ENCODE data around the gene TPR. TPM values are rescaled to one million over a fixed set of nuclear protein-coding genes. Genes with fewer than 3 reads are reported as not detected.

The TPR gene
- total RNA-seq, 1 experiment from 2014 or later, result 107 TPM

DNA sequence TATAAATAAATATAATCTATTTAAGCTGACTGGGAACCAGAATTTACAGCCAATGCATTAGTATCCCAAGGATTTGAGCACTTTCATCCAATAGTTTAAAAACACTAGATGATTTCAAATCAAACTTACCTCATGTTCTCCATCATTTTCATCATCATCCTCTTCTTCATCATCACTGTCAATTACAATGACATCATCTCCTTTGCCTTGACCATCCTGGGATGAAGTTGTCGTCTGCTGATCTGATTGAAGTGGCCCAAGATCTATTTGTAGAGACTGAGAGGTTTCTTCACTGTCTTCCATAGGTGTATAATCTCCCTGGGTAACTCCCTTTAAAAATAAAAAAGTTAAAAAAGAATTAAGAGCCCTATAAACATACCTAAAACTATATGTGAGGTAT is 47.7 kb downstream of the TPR start:
- Histone ChIP-seq H2BK120ac (ENCODE audit: low read depth, low read length, poor library complexity, severe bottlenecking) (no peak overlapping the region), H4K8ac (replicated peaks; ENCODE audit: insufficient read length, low read depth, low read length) (no peak overlapping the region), H3K4me2 (ENCODE audit: insufficient read depth, insufficient read length, low read length) (no peak overlapping the region), H3K27me3 (ENCODE audit: insufficient read depth, low read length) (no peaks in the 10 kb centered on the region), H3T11ph (ENCODE audit: low read length) (no peak overlapping the region), H2BK20ac (ENCODE audit: low read depth, low read length, poor library complexity, severe bottlenecking) (no peak overlapping the region), H3K23me2 (ENCODE audit: insufficient read length, low read depth, low read length, poor library complexity, severe bottlenecking) (no peaks in the 10 kb centered on the region), H3K79me2 (ENCODE audit: insufficient read depth, low read length) (no peaks in the 10 kb centered on the region), H3K9me3 (ENCODE audit: control insufficient read depth, low read depth, low read length) (no peaks in the 10 kb centered on the region), H3K27ac (ENCODE audit: insufficient read length, low read depth, low read length) (no peak overlapping the region), H3K23ac (ENCODE audit: insufficient read length, low read depth, low read length) (no peak overlapping the region), H3K4me1 (ENCODE audit: insufficient read depth, low read length) (no peaks in the 10 kb centered on the region), H3K18ac (ENCODE audit: insufficient read length, low read depth, low read length) (no peak overlapping the region), H4K91ac (ENCODE audit: insufficient read length, low read depth, low read length) (no peak overlapping the region), H3K4ac (ENCODE audit: low read depth, low read length) (no peak overlapping the region), H3K9ac (ENCODE audit: extremely low read depth, insufficient read length, low read length) (no peak overlapping the region), H3K79me1 (ENCODE audit: insufficient read depth, low read depth, low read length, poor library complexity, severe bottlenecking) (no peaks in the 10 kb centered on the region), H4K20me1 (ENCODE audit: control insufficient read depth, insufficient read depth, insufficient read length) (no peaks in the 10 kb centered on the region), H2BK12ac (ENCODE audit: insufficient read length, low read depth, low read length) (no peak overlapping the region), H4K5ac (ENCODE audit: insufficient read length, low read depth, low read length) (no peak overlapping the region), H3K14ac (ENCODE audit: insufficient read depth, low read length) (no peak overlapping the region), H2BK5ac (ENCODE audit: insufficient read length, low read length) (no peak overlapping the region), H2BK15ac (ENCODE audit: low read depth, low read length) (no peak overlapping the region), H3K56ac (ENCODE audit: insufficient read length, low read depth, low read length) (no peak overlapping the region), H2AK5ac (ENCODE audit: insufficient read length, low read length) (no peak overlapping the region), H2AFZ (ENCODE audit: low read length) (no peak overlapping the region)
- no peak overlapping the region for H3K27ac Mint-ChIP-seq
- WGBS (ENCODE audit: extremely low coverage, insufficient read length, low lambda C conversion rate), result no CpG with 5 or more reads among the region's 1 CpG
- no peak overlapping the region for H3K4me3 Mint-ChIP-seq
- no peaks in the 10 kb centered on the region for H3K27me3 Mint-ChIP-seq (ENCODE audit: low read depth)
- no peak for TF ChIP-seq CTCF (conservative IDR thresholded peaks at IDR 0.05)
- DNase-seq, result no peak
- peaks cover 25 to 61% (median 61%) of the 10 kb centered on the region in 3 experiments; a peak in 6 of 7 replicates for H3K36me3 Mint-ChIP-seq (ENCODE audit: insufficient read depth in 1 of 3, low read depth in 3 of 3)
- no peaks in the 10 kb centered on the region for H3K9me3 Mint-ChIP-seq
- H3K4me1 Mint-ChIP-seq, result peaks cover 4 to 9% of the 10 kb centered on the region in 2 experiments; a peak in 3 of 4 replicates
